CD4-positive, alpha-beta T cell treated with Interferon gamma for 1 hour (primary cell): Measurements from ENCODE around the gene NEGR1.

ENCODE experiments used
- DNase-seq: peaks from one replicate; pipeline ENCODE4 v3.0.0-alpha.2; 2020

Gene NEGR1

GRCh38 chr1:71424536-71424935 lies 857.8 kb downstream of the NEGR1 start:
- no peak for DNase-seq

DNA sequence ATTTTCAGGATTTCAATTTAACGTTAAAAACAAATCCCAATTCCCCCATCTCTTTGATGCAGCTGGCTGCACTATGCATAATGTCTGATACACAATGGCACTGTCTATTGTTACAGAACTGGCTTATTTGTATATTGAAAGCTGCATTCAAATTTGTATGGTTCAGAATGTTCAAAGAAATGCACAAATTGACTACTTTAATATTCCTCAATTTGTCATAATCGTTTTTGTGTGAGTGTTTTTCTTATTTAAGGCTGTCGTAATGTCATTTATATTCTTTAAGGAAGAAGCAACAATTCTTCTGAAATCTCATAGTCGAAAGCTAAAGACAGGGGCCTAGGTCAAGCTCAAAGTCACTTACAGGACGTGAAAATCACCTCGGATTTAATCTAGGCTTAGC lies 860.1 kb downstream of the NEGR1 start:
- DNase-seq: no peak

DNA sequence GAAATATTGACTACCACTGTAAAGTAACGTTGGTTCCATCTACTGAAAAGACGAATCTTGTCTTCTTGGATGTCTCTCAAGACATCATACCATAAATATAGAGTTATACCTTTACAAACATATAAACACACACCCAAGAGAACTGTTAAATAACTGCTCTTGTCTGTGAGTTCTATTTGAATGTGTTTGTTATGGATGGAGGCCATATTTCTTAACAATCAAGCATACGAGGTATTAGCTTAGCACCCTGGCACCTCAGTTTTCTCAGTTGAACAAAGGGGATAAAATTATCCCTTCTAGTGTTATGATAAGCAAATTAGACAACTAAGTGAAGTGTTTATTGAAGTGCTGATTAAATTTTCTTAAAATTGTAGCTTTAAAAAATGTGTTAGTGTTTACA lies 864.9 kb downstream of the NEGR1 start:
- DNase-seq: no peak

DNA sequence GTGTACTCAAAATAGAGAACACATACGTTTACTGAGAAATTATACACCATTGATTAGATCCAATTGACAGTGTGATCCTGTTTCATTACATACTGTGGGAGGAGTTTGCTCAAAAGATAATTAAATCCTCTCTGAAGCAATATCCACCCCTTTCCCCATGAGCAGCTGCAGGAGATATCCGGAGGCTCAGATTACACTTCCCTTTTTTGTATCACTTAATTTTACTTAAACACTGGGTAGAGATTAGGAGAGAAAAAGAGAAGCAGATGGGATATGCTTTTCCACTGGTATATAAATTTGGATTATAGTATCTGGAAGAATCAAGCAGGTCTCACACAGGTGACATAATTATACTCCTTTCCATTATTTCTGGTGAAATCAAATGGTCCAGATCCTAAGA lies 868.2 kb downstream of the NEGR1 start:
- DNase-seq: no peak

- DNase-seq: no peak
Observed at GRCh38 chr1:71413441-71414175, 868.7 kb downstream of the NEGR1 start.

DNA sequence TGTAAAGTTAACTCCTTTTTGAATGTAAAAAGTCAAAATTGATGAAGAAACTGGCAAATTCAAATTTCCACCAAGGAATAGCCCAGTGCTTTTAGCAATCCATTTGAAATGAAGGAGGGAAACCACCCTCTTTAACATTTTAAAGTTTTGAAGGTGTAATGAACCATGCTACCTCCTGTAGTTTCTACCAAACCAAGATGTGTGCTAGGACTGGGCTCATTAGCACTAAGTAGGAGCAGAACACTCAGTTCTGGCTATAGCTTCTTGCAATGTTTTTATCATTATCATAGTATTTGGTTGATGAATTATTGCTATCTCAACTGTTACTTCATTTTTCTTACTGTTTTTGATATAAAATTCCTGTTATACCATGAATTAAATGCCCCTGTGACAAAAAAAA lies 882.3 kb downstream of the NEGR1 start:
- DNase-seq: no peak

DNA sequence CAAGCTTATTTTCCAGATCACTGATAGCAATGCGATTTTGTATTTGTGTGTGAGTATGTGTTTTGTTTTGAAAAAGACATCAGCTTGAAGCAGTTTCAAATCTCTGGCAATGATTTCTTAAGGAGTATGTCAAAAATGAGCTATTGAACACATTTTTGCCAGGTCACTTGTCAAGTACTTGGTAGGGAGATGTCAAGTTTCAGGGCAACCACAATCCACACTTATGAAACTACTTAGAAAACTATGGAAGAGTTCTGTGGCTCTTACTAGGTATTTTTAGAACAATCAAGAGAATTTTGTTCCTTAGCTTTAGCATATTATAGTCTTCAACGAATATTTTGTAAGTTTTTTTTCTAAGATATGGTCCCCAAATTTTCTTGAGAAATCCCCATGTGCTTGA lies 882.7 kb downstream of the NEGR1 start:
- DNase-seq: no peak

DNA sequence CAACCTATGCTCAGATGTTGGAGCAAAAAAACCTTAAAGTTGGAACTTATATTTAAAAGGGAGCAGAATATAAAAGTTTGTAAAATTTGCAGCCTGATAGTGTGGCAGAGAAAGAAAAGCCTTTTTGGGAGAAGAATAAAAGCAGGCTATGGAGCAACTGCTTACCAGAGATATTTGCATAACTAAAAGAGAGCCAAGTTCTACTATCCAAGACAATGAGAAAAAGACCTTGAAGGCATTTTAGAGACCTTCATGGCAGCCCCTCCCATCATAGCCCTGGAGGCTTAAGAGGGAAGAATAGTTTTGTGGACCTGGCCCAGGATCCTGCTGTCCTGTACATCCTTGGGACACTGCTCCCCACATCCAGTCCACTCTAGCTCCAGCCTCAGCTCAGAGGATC lies 889.0 kb downstream of the NEGR1 start:
- no peak for DNase-seq

DNA sequence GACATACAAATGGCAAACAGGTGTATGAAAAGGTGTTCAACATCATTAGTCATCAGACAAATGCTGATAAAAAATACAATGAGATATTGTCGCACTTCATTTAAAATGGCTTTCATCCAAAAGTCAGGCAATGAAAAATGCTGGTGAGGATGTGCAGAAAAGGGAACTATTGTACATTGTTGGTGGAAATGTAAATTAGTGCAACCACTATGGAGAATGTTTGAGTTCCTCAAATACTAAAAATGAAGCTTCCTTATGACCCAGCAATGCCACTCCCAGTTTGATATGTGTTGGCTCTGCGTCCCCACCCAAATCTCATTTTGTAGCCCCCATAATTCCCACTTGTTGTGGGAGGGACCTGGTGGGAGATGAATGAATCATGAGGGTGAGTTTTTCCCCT lies 891.8 kb downstream of the NEGR1 start:
- DNase-seq: no peak

- no peak for DNase-seq
Observed at GRCh38 chr1:71377886-71378285, 904.5 kb downstream of the NEGR1 start.

- no peak for DNase-seq
Observed at GRCh38 chr1:71372496-71372895, 909.8 kb downstream of the NEGR1 start.

GRCh38 chr1:71371581-71371980 lies 910.8 kb downstream of the NEGR1 start:
- no peak for DNase-seq

DNA sequence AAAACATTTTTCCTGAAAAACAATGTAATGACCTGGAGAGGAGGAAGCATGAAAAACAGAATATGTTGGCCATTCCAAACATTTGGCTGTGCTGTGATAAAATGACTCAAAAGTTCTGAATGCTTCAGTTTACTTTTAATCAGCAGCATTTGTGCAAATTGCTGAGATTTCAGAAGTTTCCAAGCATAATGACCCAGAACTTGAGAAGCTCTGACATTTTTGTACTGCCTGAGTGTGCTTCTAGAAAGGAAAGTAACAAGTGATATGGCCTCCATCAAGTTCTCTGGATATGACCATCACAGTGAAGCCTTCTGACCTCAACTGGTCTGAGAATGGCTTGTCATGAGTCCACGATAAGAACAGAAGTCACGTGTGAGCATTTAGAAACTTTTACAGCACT lies 918.1 kb downstream of the NEGR1 start:
- no peak for DNase-seq

DNA sequence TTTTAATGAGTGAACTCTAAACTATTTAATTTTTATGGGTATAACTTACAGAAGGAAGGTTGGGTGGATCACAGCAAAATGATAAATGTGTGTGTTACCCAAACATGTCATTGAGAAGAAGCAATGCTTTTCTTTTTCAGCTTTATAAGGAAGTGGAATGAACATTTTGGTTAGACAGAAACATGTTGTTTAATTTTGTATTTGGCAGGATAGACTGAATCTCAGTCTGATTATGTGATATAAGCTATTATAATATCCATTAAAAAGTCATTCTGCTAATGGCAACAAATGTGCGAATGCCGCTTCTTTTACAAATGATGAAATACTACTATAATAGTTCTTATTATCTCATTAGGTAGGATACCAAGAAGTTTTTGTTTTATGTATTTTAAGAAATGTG lies 919.6 kb downstream of the NEGR1 start:
- no peak for DNase-seq

DNA sequence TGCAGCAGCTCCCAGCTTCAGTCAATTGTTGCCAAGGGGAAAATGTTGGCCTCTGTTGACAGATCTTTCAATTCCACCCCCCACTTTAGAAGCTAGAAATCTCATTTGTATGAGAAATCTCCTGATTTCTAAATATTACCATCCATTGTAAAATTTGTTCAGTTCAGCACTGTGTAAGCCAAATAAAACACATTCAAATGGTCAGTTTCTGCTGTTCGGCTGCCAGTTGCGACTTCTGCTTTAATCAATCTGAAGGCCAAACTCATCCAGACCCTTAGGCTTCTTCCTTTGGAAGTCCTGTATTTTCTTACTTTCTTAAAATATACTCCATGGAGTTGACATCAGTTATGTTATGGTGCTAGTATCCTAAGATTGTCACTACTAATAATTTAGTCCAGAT lies 920.3 kb downstream of the NEGR1 start:
- no peak for DNase-seq

DNA sequence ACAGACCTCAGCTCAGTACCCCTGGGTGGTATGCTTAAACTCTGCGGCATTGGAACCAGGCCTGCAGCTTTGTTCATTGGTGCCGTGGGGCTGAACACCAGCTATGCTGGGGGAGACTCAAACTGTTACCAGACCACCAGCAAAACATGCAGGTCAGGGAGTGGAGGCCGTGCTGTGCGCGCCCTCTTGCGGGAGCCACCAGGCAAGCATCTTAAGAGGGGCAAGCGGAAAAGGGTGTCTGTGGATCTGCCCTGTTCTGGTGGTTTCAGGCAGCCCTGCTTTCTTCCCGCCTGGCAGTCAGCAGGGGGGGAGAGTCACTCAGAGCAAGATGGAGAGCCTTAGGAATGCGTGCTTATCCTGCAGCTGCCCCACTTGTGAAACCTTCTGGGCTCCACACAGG lies 924.6 kb downstream of the NEGR1 start:
- no peak for DNase-seq

DNA sequence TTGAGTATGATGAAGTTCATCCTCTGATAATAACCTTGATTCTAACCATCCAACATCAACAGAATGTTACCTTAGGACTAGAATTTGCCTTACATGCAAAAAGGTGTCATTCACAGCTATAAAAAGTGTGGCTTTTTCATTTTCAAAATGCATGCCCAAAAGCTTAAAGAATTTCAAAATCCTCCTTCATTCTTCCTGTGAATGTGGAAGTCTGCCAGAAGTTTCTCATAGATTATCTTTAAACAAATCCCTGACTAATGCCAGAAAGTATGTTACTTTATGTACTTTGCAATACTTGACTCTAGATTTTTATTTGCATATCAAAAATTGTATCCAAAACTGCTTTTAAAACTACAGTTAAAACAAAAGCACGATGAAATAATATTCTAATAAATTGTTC lies 930.9 kb downstream of the NEGR1 start:
- DNase-seq: no peak

DNA sequence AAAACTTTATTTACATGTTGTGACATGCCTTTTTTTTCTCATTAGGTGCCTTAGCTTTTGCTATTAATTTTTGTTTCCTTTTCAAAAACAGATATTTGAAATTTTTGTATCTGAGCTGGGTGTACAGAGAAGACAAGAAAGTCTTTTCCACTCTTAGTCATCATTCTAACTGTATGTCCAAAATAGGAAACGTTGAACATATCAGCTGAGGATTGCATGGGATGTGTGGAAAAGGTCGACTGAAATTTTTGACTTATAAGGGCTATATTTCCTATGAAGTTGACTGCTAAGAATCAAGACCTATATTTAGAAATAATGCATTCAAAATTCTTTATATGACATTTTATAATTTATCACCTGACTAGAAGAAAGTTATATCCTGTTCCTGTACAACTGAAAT lies 931.5 kb downstream of the NEGR1 start:
- DNase-seq: no peak

GRCh38 chr1:71350330-71350729 lies 932.0 kb downstream of the NEGR1 start:
- DNase-seq: no peak
